ENCODE measurements around the gene GPR158. TPM values are rescaled to one million over a fixed set of nuclear protein-coding genes. Genes with fewer than 3 reads are reported as not detected.
"Not testable (repeated sequence)": the region's sequence is repeated elsewhere in the genome, so short reads cannot be mapped to it uniquely, and the experiment has no call there.

The GPR158 gene
- total RNA-seq, 1 donor, result 0.43 TPM

- no peak for DNase-seq (ENCODE audit: low read depth)
- no peak for TF ChIP-seq CTCF (IDR thresholded peaks at IDR 0.05; ENCODE audit: insufficient read depth, low read depth, low read length)
- H3K4me3 ChIP-seq (ENCODE audit: low read depth, low read length), result no peak overlapping the region
Measured at GRCh38 chr10:25157650-25158049, 17.2 kb upstream of the GPR158 start.

- H3K4me3 ChIP-seq (ENCODE audit: low read depth, low read length), result no peak overlapping the region
- no peak for TF ChIP-seq CTCF (IDR thresholded peaks at IDR 0.05; ENCODE audit: insufficient read depth, low read depth, low read length)
- no peak for DNase-seq (ENCODE audit: low read depth)
Measured at GRCh38 chr10:25159591-25159990, 15.2 kb upstream of the GPR158 start.

GRCh38 chr10:25162391-25162790 lies 12.4 kb upstream of the GPR158 start:
- H3K4me3 ChIP-seq (ENCODE audit: low read depth, low read length), result no peak overlapping the region
- no peak for DNase-seq (ENCODE audit: low read depth)
- TF ChIP-seq CTCF (IDR thresholded peaks at IDR 0.05; ENCODE audit: insufficient read depth, low read depth, low read length), result no peak

GRCh38 chr10:25163464-25163863 lies 11.3 kb upstream of the GPR158 start:
- H3K4me3 ChIP-seq (ENCODE audit: low read depth, low read length); DNase-seq (ENCODE audit: low read depth): not testable (repeated sequence)

- DNase-seq (ENCODE audit: low read depth), result no peak
- TF ChIP-seq CTCF (IDR thresholded peaks at IDR 0.05; ENCODE audit: insufficient read depth, low read depth, low read length), result no peak
- no peak overlapping the region for H3K4me3 ChIP-seq (ENCODE audit: low read depth, low read length)
Measured at GRCh38 chr10:25169740-25170139, 5.1 kb upstream of the GPR158 start.

GRCh38 chr10:25170627-25171026 lies 4.2 kb upstream of the GPR158 start:
- TF ChIP-seq CTCF (IDR thresholded peaks at IDR 0.05; ENCODE audit: insufficient read depth, low read depth, low read length), result no peak
- H3K4me3 ChIP-seq (ENCODE audit: low read depth, low read length), result no peak overlapping the region
- DNase-seq (ENCODE audit: low read depth), result no peak

- DNase-seq (ENCODE audit: low read depth), result no peak
- no peak for TF ChIP-seq CTCF (IDR thresholded peaks at IDR 0.05; ENCODE audit: insufficient read depth, low read depth, low read length)
- H3K4me3 ChIP-seq (ENCODE audit: low read depth, low read length), result no peak overlapping the region
Measured at GRCh38 chr10:25175527-25176420, 973 bp downstream of the GPR158 start.

All from fibroblast of villous mesenchyme (primary cell).